Ovary (tissue), 3 donors: ENCODE data around the gene USP30.

ENCODE experiments used
- EP300 ChIP-seq: sonication (generic); formaldehyde crosslinking; IDR thresholded peaks from one replicate; pipeline ENCODE4 v1.6.1; 2017; ENCODE audit warnings: antibody characterized with exemption
- POLR2A ChIP-seq: fragments of 450-650 bp; IDR thresholded peaks from one replicate; pipeline ENCODE4 v1.6.1; 2017; ENCODE audit warnings: antibody characterized with exemption, mild to moderate bottlenecking, moderate library complexity
- TF ChIP-seq, protein P1 (sequence below), 3 donors: fragments of 450-650 bp in 2 of 3; fragments of 200-600 bp in 1 of 3; IDR thresholded peaks; one replicate each; pipeline versions ENCODE4 v1.5.1 to v1.8.0; 2016 to 2022; ENCODE audit warnings: antibody characterized with exemption in 3 of 3, mild to moderate bottlenecking in 1 of 3
- donor health status: DM: no; HTN: no; CAD: no.

DNA sequence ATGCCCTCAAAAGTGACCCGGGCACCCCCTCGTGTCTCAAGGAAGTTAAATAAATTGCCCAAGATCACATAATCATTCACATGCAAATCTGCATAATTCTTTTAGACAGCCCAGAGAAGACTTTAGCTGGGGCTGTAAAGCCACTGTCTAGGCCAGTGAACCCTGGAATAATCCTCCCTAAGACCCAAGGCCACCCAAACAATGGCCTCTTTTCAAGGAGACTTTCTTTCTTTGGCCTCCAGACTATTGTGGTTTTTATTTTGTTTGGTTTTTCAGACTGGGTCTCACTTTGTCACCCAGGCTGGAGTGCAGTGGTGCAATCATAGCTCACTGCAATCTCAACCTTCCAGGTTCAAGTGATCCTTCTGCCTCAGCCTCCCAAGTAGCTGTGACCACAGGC lies 42.1 kb upstream of the USP30 start:
- TF ChIP-seq, protein P1, sequence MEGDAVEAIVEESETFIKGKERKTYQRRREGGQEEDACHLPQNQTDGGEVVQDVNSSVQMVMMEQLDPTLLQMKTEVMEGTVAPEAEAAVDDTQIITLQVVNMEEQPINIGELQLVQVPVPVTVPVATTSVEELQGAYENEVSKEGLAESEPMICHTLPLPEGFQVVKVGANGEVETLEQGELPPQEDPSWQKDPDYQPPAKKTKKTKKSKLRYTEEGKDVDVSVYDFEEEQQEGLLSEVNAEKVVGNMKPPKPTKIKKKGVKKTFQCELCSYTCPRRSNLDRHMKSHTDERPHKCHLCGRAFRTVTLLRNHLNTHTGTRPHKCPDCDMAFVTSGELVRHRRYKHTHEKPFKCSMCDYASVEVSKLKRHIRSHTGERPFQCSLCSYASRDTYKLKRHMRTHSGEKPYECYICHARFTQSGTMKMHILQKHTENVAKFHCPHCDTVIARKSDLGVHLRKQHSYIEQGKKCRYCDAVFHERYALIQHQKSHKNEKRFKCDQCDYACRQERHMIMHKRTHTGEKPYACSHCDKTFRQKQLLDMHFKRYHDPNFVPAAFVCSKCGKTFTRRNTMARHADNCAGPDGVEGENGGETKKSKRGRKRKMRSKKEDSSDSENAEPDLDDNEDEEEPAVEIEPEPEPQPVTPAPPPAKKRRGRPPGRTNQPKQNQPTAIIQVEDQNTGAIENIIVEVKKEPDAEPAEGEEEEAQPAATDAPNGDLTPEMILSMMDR (IDR thresholded peaks at IDR 0.05), result no peak
- TF ChIP-seq POLR2A, result no peak
- TF ChIP-seq EP300, result no peak
